ENCODE data around the gene OVCH1. TPM values are rescaled to one million over a fixed set of nuclear protein-coding genes. Genes with fewer than 3 reads are reported as not detected.

OVCH1 gene
- total RNA-seq, 1 experiment from 2014 or later, result not detected

- H3K27me3 Mint-ChIP-seq (ENCODE audit: low read depth), result no peaks in the 10 kb centered on the region
- H2BK120ac ChIP-seq (ENCODE audit: low read depth, low read length, poor library complexity, severe bottlenecking), result no peak overlapping the region
- H3K23me2 ChIP-seq (ENCODE audit: insufficient read length, low read depth, low read length, poor library complexity, severe bottlenecking), result no peaks in the 10 kb centered on the region
- H3K4me1 Mint-ChIP-seq, result peaks cover 10 to 11% of the 10 kb centered on the region in 2 experiments
- no peak overlapping the region for H3K23ac ChIP-seq (ENCODE audit: insufficient read length, low read depth, low read length)
- no peaks in the 10 kb centered on the region for H3K9me3 ChIP-seq (ENCODE audit: control insufficient read depth, low read depth, low read length)
- no peak overlapping the region for H2BK5ac ChIP-seq (ENCODE audit: insufficient read length, low read length)
- no peak overlapping the region for H3T11ph ChIP-seq (ENCODE audit: low read length)
- no peak overlapping the region for H3K4me2 ChIP-seq (ENCODE audit: insufficient read depth, insufficient read length, low read length)
- H3K36me3 Mint-ChIP-seq (ENCODE audit: insufficient read depth in 1 of 3, low read depth in 3 of 3), result peaks cover 0 to 14% (median 8%) of the 10 kb centered on the region in 3 experiments; a peak in 5 of 7 replicates
- peaks cover 13 to 16% of the 10 kb centered on the region in 2 experiments for H3K9me3 Mint-ChIP-seq
- no peak overlapping the region for H2AFZ ChIP-seq (ENCODE audit: low read length)
- H2BK12ac ChIP-seq (ENCODE audit: insufficient read length, low read depth, low read length), result no peak overlapping the region
- no peak overlapping the region for H3K9ac ChIP-seq (ENCODE audit: extremely low read depth, insufficient read length, low read length)
- H3K27ac ChIP-seq (ENCODE audit: insufficient read length, low read depth, low read length), result no peak overlapping the region
- H3K79me2 ChIP-seq (ENCODE audit: insufficient read depth, low read length), result no peaks in the 10 kb centered on the region
- H2BK15ac ChIP-seq (ENCODE audit: low read depth, low read length), result no peak overlapping the region
- no peak overlapping the region for H3K14ac ChIP-seq (ENCODE audit: insufficient read depth, low read length)
- no CpG with 5 or more reads among the region's 2 CpGs for WGBS (ENCODE audit: extremely low coverage, insufficient read length, low lambda C conversion rate)
- no peak for DNase-seq
- no peaks in the 10 kb centered on the region for H3K4me1 ChIP-seq (ENCODE audit: insufficient read depth, low read length)
- H3K27ac Mint-ChIP-seq, result no peak overlapping the region
- no peaks in the 10 kb centered on the region for H4K20me1 ChIP-seq (ENCODE audit: control insufficient read depth, insufficient read depth, insufficient read length)
- no peaks in the 10 kb centered on the region for H3K27me3 ChIP-seq (ENCODE audit: insufficient read depth, low read length)
- H3K4ac ChIP-seq (ENCODE audit: low read depth, low read length), result no peak overlapping the region
- H4K91ac ChIP-seq (ENCODE audit: insufficient read length, low read depth, low read length), result no peak overlapping the region
- H3K4me3 Mint-ChIP-seq, result no peak overlapping the region
- no peak for TF ChIP-seq CTCF (conservative IDR thresholded peaks at IDR 0.05)
- no peak overlapping the region for H3K18ac ChIP-seq (ENCODE audit: insufficient read length, low read depth, low read length)
- H2AK5ac ChIP-seq (ENCODE audit: insufficient read length, low read length), result no peak overlapping the region
- H3K56ac ChIP-seq (ENCODE audit: insufficient read length, low read depth, low read length), result no peak overlapping the region
- no peak overlapping the region for H4K8ac ChIP-seq (replicated peaks; ENCODE audit: insufficient read length, low read depth, low read length)
- no peaks in the 10 kb centered on the region for H3K79me1 ChIP-seq (ENCODE audit: insufficient read depth, low read depth, low read length, poor library complexity, severe bottlenecking)
- H4K5ac ChIP-seq (ENCODE audit: insufficient read length, low read depth, low read length), result no peak overlapping the region
- H2BK20ac ChIP-seq (ENCODE audit: low read depth, low read length, poor library complexity, severe bottlenecking), result no peak overlapping the region
These were observed 71.0 kb downstream of the OVCH1 start for GRCh38 chr12:29426498-29426897.
